Superior temporal gyrus (tissue), 1 donor: ENCODE data around the gene DCAF8.
A peak's percentile ranks its signal among the peaks of the same experiment; 100 is the strongest.

Source experiments
- DNase-seq: peaks from one replicate; pipeline ENCODE4 v3.0.0-alpha.2; 2016; ENCODE audit errors: extremely low spot score

The DCAF8 gene

GRCh38 chr1:160171354-160171753 is 91.0 kb downstream of the DCAF8 start:
- DNase-seq: no peak

GRCh38 chr1:160169553-160170399 is 92.6 kb downstream of the DCAF8 start:
- DNase-seq: no peak

- DNase-seq: no peak
These were observed 93.6 kb downstream of the DCAF8 start for GRCh38 chr1:160168609-160169369.

GRCh38 chr1:160168016-160168415 is 94.3 kb downstream of the DCAF8 start:
- DNase-seq: no peak

GRCh38 chr1:160167580-160167979 is 94.8 kb downstream of the DCAF8 start:
- DNase-seq: no peak

GRCh38 chr1:160167056-160167455 is 95.3 kb downstream of the DCAF8 start:
- DNase-seq: no peak

GRCh38 chr1:160166166-160166868 is 96.0 kb downstream of the DCAF8 start:
- peak; percentile 38 for DNase-seq
